Measurements from ENCODE around the gene PDE2A. TPM values are rescaled to one million over a fixed set of nuclear protein-coding genes. Genes with fewer than 3 reads are reported as not detected.

The PDE2A gene
- total RNA-seq, 1 experiment from 2014 or later, result 0.58 TPM

- no peaks in the 10 kb centered on the region for H3K27me3 ChIP-seq (replicated peaks; ENCODE audit: insufficient read depth, low read depth, low read length, poor library complexity)
- CTCF ChIA-PET, result no interaction called here
- no peaks in the 10 kb centered on the region for H3K4me1 ChIP-seq (ENCODE audit: insufficient read depth, low read length, poor library complexity, severe bottlenecking)
- no peaks in the 10 kb centered on the region for H3K9me3 ChIP-seq (ENCODE audit: low read depth, low read length, poor library complexity, severe bottlenecking)
- POLR2A ChIA-PET (ENCODE audit: low non-redundant PET), result no interaction called here
- TF ChIP-seq, protein P1, sequence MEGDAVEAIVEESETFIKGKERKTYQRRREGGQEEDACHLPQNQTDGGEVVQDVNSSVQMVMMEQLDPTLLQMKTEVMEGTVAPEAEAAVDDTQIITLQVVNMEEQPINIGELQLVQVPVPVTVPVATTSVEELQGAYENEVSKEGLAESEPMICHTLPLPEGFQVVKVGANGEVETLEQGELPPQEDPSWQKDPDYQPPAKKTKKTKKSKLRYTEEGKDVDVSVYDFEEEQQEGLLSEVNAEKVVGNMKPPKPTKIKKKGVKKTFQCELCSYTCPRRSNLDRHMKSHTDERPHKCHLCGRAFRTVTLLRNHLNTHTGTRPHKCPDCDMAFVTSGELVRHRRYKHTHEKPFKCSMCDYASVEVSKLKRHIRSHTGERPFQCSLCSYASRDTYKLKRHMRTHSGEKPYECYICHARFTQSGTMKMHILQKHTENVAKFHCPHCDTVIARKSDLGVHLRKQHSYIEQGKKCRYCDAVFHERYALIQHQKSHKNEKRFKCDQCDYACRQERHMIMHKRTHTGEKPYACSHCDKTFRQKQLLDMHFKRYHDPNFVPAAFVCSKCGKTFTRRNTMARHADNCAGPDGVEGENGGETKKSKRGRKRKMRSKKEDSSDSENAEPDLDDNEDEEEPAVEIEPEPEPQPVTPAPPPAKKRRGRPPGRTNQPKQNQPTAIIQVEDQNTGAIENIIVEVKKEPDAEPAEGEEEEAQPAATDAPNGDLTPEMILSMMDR (conservative IDR thresholded peaks at IDR 0.05; ENCODE audit: low read depth, low read length), result no peak
- TF ChIP-seq EZH2 (IDR thresholded peaks at IDR 0.05; ENCODE audit: borderline replicate concordance, low read depth, low read length, poor library complexity, severe bottlenecking), result no peak
- DNase-seq (ENCODE audit: low spot score), result no peak
- intact Hi-C loops (cut with micrococcal nuclease; ENCODE audit: unreplicated experiment), result no loop called here
- H3K4me3 ChIP-seq (ENCODE audit: low read depth, low read length, poor library complexity, severe bottlenecking), result no peak overlapping the region
- BruUV-seq (replicated peaks), result no TSS peak
- no peak overlapping the region for H3K27ac ChIP-seq (ENCODE audit: low read depth, low read length, poor library complexity, severe bottlenecking)
- H3K36me3 ChIP-seq (ENCODE audit: insufficient read depth, low read length, poor library complexity, severe bottlenecking), result peaks cover 8% of the 10 kb centered on the region
These were observed 14.7 kb upstream of the PDE2A start for GRCh38 chr11:72688929-72689328.

DNA sequence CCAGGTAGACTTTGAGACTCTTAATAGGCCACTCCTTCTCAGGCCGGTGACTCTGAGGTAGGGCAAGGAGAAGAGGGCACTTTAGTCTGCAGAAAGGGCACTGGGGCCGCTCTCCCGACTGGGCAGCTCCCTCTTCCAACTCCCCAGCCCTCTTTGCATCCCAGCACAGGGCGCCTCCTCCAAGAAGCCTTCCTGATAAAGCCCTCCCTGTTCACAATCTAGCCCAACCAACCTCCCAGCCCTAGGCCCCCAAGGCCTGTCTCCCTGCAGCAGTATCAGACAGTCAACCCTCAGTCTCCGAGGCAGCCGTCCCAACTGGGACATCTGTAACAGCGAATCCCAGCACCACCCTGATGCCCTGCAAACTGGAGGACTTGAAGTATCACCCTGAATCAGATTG, 14.3 kb upstream of the PDE2A start:
- no TSS peak for BruUV-seq (replicated peaks)
- H3K9me3 ChIP-seq (ENCODE audit: low read depth, low read length, poor library complexity, severe bottlenecking), result no peaks in the 10 kb centered on the region
- H3K27me3 ChIP-seq (replicated peaks; ENCODE audit: insufficient read depth, low read depth, low read length, poor library complexity), result no peaks in the 10 kb centered on the region
- intact Hi-C loops (cut with micrococcal nuclease; ENCODE audit: unreplicated experiment), result no loop called here
- H3K4me1 ChIP-seq (ENCODE audit: insufficient read depth, low read length, poor library complexity, severe bottlenecking), result no peaks in the 10 kb centered on the region
- ChIA-PET POLR2A (ENCODE audit: low non-redundant PET) (no interaction called here), CTCF (no interaction called here)
- H3K4me3 ChIP-seq (ENCODE audit: low read depth, low read length, poor library complexity, severe bottlenecking), result no peak overlapping the region
- DNase-seq (ENCODE audit: low spot score), result no peak
- peaks cover 12% of the 10 kb centered on the region for H3K36me3 ChIP-seq (ENCODE audit: insufficient read depth, low read length, poor library complexity, severe bottlenecking)
- H3K27ac ChIP-seq (ENCODE audit: low read depth, low read length, poor library complexity, severe bottlenecking), result no peak overlapping the region
- no peak for TF ChIP-seq EZH2 (IDR thresholded peaks at IDR 0.05; ENCODE audit: borderline replicate concordance, low read depth, low read length, poor library complexity, severe bottlenecking)
- TF ChIP-seq, protein P1 (conservative IDR thresholded peaks at IDR 0.05; ENCODE audit: low read depth, low read length), result no peak

DNA sequence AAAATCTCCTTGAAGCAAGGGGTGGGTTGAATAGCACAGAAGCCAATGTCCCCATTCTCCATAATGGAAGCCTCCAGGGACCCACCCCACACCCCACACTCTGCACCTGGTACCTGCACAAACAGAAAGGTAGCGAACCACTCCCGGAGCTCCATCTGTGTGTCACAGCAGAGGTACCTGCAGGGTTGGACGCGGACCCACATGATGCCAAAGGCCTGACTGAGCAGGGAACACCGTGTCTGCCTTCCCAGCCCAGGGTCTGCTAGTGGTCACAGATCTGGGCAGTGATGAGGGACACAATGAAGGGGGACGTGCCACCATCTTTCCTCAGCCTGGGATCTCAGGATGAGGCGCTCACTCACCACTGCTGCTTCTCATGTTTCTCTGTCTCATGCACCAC, 13.1 kb upstream of the PDE2A start:
- POLR2A ChIA-PET (ENCODE audit: low non-redundant PET), result no interaction called here
- DNase-seq (ENCODE audit: low spot score), result no peak
- peaks cover 13% of the 10 kb centered on the region for H3K36me3 ChIP-seq (ENCODE audit: insufficient read depth, low read length, poor library complexity, severe bottlenecking)

More for the DNA sequence above, 13.1 kb upstream of the PDE2A start:
- Histone ChIP-seq H3K27me3 (replicated peaks; ENCODE audit: insufficient read depth, low read depth, low read length, poor library complexity) (no peaks in the 10 kb centered on the region), H3K4me3 (ENCODE audit: low read depth, low read length, poor library complexity, severe bottlenecking) (no peak overlapping the region), H3K4me1 (ENCODE audit: insufficient read depth, low read length, poor library complexity, severe bottlenecking) (no peaks in the 10 kb centered on the region), H3K9me3 (ENCODE audit: low read depth, low read length, poor library complexity, severe bottlenecking) (no peaks in the 10 kb centered on the region), H3K27ac (ENCODE audit: low read depth, low read length, poor library complexity, severe bottlenecking) (no peak overlapping the region)
- CTCF ChIA-PET, result no interaction called here
- intact Hi-C loops (cut with micrococcal nuclease; ENCODE audit: unreplicated experiment), result no loop called here
- TF ChIP-seq, protein P1 (conservative IDR thresholded peaks at IDR 0.05; ENCODE audit: low read depth, low read length), result no peak
- no peak for TF ChIP-seq EZH2 (IDR thresholded peaks at IDR 0.05; ENCODE audit: borderline replicate concordance, low read depth, low read length, poor library complexity, severe bottlenecking)
- no TSS peak for BruUV-seq (replicated peaks)
